AG04450 (cell line): ENCODE data around the gene STARD13. TPM values are rescaled to one million over a fixed set of nuclear protein-coding genes. Genes with fewer than 3 reads are reported as not detected.

ENCODE experiments used
- CTCF ChIA-PET: fragments of 300-600, 350-600 bp; formaldehyde crosslinking; extraction: SDS; loops from one replicate; lab custom pipeline; 2022; ENCODE audit warnings: antibody characterized with exemption, inconsistent platforms; lab: Charles Lee
- POLR2A ChIA-PET: fragments of 350-600 bp; formaldehyde crosslinking; extraction: SDS; loops from one replicate; lab custom pipeline; 2021; ENCODE audit warnings: antibody characterized with exemption, inconsistent platforms; lab: Yijun Ruan, JAX
- DNase-seq: peaks from one replicate; pipeline ENCODE4 v3.0.0-alpha.2; 2011; ENCODE audit warnings: low read depth, low spot score
- H3K27ac ChIP-seq: one replicate; pipeline ENCODE4 v1.5.1; 2012; ENCODE audit warnings: low read depth, low read length, control low read depth
- H3K27me3 ChIP-seq: one replicate; pipeline ENCODE4 v1.6.0; 2012; ENCODE audit warnings: low read length; ENCODE audit not compliant: control insufficient read depth, insufficient read depth
- H3K4me3 ChIP-seq: 2 replicates; pipeline ENCODE4 v1.5.1; 2011; ENCODE audit warnings: mild to moderate bottlenecking, low read depth, low read length, control low read depth
- H3K9me3 ChIP-seq: 2 replicates; pipeline ENCODE4 v1.5.1; 2012; ENCODE audit warnings: low read length; ENCODE audit not compliant: control insufficient read depth, insufficient read depth
- polyA plus RNA-seq: library from polyadenylated mRNA; depleted of rRNA; stranded (reverse); fragments of >200 nt; gene quantifications from 2 replicates; pipeline ENCODE4 v1.2.3, GENCODE V29; 2011
- TF ChIP-seq, protein P1 (sequence below): IDR thresholded peaks from 2 replicates; pipeline ENCODE4 v1.5.1; 2011; ENCODE audit warnings: low read depth, low read length, control low read depth, inconsistent platforms

STARD13 gene
- polyA plus RNA-seq, 1 experiment, result 27.7 TPM

GRCh38 chr13:33263484-33263883 lies 22.1 kb downstream of the STARD13 start:
- TF ChIP-seq, protein P1, sequence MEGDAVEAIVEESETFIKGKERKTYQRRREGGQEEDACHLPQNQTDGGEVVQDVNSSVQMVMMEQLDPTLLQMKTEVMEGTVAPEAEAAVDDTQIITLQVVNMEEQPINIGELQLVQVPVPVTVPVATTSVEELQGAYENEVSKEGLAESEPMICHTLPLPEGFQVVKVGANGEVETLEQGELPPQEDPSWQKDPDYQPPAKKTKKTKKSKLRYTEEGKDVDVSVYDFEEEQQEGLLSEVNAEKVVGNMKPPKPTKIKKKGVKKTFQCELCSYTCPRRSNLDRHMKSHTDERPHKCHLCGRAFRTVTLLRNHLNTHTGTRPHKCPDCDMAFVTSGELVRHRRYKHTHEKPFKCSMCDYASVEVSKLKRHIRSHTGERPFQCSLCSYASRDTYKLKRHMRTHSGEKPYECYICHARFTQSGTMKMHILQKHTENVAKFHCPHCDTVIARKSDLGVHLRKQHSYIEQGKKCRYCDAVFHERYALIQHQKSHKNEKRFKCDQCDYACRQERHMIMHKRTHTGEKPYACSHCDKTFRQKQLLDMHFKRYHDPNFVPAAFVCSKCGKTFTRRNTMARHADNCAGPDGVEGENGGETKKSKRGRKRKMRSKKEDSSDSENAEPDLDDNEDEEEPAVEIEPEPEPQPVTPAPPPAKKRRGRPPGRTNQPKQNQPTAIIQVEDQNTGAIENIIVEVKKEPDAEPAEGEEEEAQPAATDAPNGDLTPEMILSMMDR, result no peak
- Histone ChIP-seq H3K27me3 (no peaks in the 10 kb centered on the region), H3K4me3 (no peak overlapping the region), H3K9me3 (no peaks in the 10 kb centered on the region), H3K27ac (no peak overlapping the region)
- ChIA-PET POLR2A (no interaction called here), CTCF (interaction anchor here (1.2 kb wide), 1 partner anchor 461 kb away, joined by 3 read pairs; no protein-coding TSS in a partner anchor)
- DNase-seq, result no peak

DNA sequence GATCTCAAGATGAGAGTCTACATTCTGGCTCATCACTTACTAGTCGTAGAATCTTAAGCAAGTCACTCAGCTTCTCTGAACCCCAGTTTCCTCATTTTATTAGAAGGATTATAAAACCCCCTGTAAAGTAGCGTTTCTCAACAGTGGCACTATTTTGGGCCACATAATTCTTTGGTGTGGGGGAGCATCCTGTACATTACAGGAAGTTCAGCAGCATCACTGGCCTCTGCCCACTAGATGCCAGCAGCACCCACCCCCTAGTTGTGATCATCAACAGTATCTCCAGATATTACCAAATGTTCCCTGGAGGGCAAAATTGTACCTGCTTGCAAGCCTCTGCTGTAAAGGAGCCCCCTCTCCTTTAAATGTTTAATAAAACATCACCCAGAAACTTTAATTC lies 22.6 kb downstream of the STARD13 start:
- CTCF ChIA-PET, result interaction anchor here (1.2 kb wide), 1 partner anchor 461 kb away, joined by 3 read pairs; no protein-coding TSS in a partner anchor

GRCh38 chr13:33262594-33262993 lies 23.0 kb downstream of the STARD13 start:
- no peaks in the 10 kb centered on the region for H3K9me3 ChIP-seq
- H3K27ac ChIP-seq, result peak overlapping the region; percentile 22
- ChIA-PET CTCF (interaction anchor here (1.1 kb wide), 1 partner anchor 34 kb away, joined by 4 read pairs; no protein-coding TSS in a partner anchor), POLR2A (no interaction called here)
- no peak for DNase-seq
- no peaks in the 10 kb centered on the region for H3K27me3 ChIP-seq
- H3K4me3 ChIP-seq, result no peak overlapping the region
- TF ChIP-seq, protein P1, result no peak

More for the DNA sequence above, 22.6 kb downstream of the STARD13 start:
- H3K4me3 ChIP-seq, result no peak overlapping the region
- DNase-seq, result no peak
- POLR2A ChIA-PET, result no interaction called here
- TF ChIP-seq, protein P1, result no peak
- H3K27me3 ChIP-seq, result no peaks in the 10 kb centered on the region
- H3K27ac ChIP-seq, result peak overlapping the region; percentile 22
- no peaks in the 10 kb centered on the region for H3K9me3 ChIP-seq

- no peak for DNase-seq
- H3K27me3 ChIP-seq, result no peaks in the 10 kb centered on the region
- TF ChIP-seq, protein P1, result no peak
- ChIA-PET CTCF (interaction anchor here (0.6 to 1.1 kb wide), 2 partner anchors 34 to 612 kb away, joined by 3 to 4 read pairs; no protein-coding TSS in a partner anchor), POLR2A (no interaction called here)
- no peaks in the 10 kb centered on the region for H3K9me3 ChIP-seq
- no peak overlapping the region for H3K4me3 ChIP-seq
- H3K27ac ChIP-seq, result peak overlapping the region; percentile 39
Measured at GRCh38 chr13:33262062-33262487, 23.5 kb downstream of the STARD13 start.

GRCh38 chr13:33261387-33262061 lies 24.0 kb downstream of the STARD13 start:
- H3K27ac ChIP-seq, result peak overlapping the region; percentile 22
- CTCF ChIA-PET, result interaction anchor here (0.6 to 1.1 kb wide), 2 partner anchors 33 to 611 kb away, joined by 3 to 4 read pairs; no protein-coding TSS in a partner anchor
- H3K27me3 ChIP-seq, result no peaks in the 10 kb centered on the region
- no peaks in the 10 kb centered on the region for H3K9me3 ChIP-seq
- DNase-seq, result no peak
- POLR2A ChIA-PET, result no interaction called here
- H3K4me3 ChIP-seq, result no peak overlapping the region
- TF ChIP-seq, protein P1, result no peak
